SU-DHL-6 (cell line): Measurements from ENCODE around the gene CYTH1.

Source experiments
- CTCF ChIP-seq: fragments of 200-600 bp; sonication (generic); IDR thresholded peaks from one replicate; pipeline ENCODE4 v1.5.1; 2017; ENCODE audit warnings: antibody characterized with exemption, mild to moderate bottlenecking, low read length, moderate library complexity; ENCODE audit not compliant: insufficient read depth, poor library complexity, severe bottlenecking
- EZH2phosphoT487 ChIP-seq: fragments of 200-600 bp; sonication (generic), shearing (Covaris generic); conservative IDR thresholded peaks from 2 replicates; pipeline ENCODE4 v1.6.1; 2018; ENCODE audit warnings: mild to moderate bottlenecking, antibody characterized with exemption, low read length, moderate library complexity, mixed read lengths

GRCh38 chr17:78791840-78792709 lies 10.0 kb upstream of the CYTH1 start:
- TF ChIP-seq CTCF, result no peak
- TF ChIP-seq EZH2phosphoT487, result no peak
